Parietal lobe (tissue), 1 donor: Measurements from ENCODE around the gene CFAP157. TPM values are rescaled to one million over a fixed set of nuclear protein-coding genes. Genes with fewer than 3 reads are reported as not detected.

Experiments used
- total RNA-seq: library from RNA; depleted of rRNA; stranded (reverse); fragments of >200 nt; gene quantifications from one replicate; pipeline ENCODE4 v1.2.3, GENCODE V29; 2014

The CFAP157 gene
- total RNA-seq, result 0.94 TPM

DNA sequence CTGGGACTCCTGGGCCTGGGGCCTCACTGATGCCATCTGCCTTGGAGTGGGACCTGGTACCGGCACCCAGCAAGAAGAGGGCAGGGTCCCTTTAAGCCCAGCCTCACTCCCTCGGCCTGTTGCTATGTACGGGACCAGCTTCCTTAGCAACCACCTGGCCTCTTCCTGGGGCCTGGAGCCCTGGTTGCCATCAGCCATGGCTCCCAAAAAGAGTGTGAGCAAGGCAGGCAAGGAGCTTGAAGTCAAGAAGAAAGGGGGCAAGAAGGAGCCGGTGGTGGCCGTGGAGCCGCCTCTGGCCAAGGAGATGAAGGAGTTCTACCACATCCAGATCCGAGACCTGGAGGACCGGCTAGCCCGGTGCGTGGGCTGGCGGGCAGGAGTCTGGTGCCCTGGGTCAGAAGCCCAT is at the start of gene CFAP157:
TSS of gene CFAP157 (plus strand) at position 153 of the 406 bp plus-strand sequence. CDS start at position 197, 44 bp downstream.

DNA sequence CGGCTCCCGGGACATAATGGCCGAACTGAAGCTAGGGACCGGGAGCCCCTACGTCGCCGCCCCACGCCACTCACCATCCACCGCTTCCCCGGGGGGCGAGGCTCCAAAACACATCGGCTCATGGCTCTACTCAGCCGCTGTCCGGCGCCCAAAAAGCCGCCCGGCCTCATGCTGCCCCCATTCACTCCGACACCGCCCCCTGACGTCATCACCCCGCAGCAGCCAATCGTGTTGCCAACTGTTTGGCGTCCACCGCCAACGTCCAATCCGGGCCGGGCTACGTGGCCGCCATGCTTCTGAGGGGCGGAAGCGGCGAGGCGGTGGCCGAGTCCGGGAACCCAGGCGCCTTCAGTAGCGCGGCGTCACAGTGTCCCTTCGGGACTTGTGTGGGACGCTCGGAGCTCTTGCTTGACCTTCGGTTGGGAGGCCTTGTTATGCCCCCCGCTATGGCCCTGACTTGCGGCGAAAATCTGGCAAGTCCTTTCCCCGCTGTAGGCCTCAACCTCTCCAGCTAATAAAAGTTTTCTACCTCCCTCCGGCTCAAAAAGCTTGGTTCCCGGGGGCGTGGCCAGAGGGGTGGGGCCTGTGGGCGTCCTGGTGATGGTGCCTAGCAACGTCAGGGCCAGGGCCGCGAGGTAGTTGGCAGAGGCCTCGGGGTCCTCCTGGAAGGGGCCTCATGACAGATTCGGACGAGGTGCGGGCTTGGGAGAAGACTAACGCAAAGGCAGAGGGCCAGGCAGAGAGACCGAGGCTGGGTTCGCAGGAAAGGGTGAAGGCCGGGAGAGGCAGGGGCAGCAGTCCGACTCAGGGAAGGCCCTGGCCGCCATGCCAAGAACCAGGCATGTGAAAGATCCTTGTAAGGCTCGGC is 8.9 kb downstream of the CFAP157 start, which contains the start of the genes PTRH1 and TTC16:
TSS of gene PTRH1 (minus strand) at position 194 of the 868 bp plus-strand sequence. CDS start at position 170, 24 bp downstream.
TSS of gene TTC16 (plus strand) at position 610 of the 868 bp plus-strand sequence. CDS start at position 677, 67 bp downstream.

DNA sequence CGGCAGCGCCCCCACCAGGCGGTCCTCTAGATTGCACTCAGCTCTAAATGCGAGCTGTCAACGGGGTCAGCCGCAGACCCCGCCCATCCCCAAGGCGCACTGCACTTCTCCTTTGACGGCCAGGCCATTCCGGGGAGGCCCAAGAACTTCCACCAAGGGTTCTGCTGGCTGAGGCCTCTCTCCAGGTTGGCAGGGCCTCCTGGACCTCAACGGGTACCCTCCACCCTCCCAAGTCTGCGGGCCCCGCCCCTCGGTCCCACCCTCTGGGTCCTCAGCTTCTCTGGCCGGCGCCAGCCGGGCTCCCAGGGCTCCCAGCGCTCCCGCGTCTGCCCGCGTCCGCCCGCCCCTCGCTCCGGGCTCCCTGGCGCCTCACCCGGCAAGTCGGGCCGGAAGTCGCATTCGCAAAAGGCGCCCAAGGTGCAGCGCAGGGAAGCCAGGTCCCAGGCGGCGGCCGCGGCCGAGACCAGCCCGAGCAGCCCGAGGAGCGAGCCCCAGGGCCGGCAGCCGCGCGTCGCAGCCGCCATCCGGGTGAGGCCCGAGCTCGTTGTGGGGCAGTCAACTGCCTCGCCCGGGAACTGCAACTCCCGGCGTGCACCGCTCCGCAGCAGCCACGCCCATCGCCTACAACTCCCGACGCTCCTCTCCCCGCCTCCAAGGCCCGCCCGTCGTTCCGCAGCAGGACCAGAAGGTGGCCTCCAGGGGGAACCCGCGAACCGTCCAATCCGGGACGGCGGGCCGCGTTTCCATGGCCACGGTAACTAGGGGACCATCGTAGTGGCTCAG is 28.1 kb downstream of the CFAP157 start, which contains the start of gene TOR2A:
TSS of gene TOR2A (minus strand) at position 548 of the 783 bp plus-strand sequence. CDS start at position 524, 24 bp downstream.

Other genes with a start within 250 kb of the CFAP157 start
- 165 TPM for gene STXBP1, start 94.7 kb upstream of the CFAP157 start, total RNA-seq
- gene PTRH1, start 8.7 kb downstream of the CFAP157 start, total RNA-seq, result 6.9 TPM
- not detected for gene TTC16, start 9.1 kb downstream of the CFAP157 start, total RNA-seq
- gene TOR2A, start 28.3 kb downstream of the CFAP157 start, total RNA-seq, result 11.3 TPM
- 11.3 TPM for gene SH2D3C, start 71.7 kb downstream of the CFAP157 start, total RNA-seq
- gene CDK9, start 79.0 kb downstream of the CFAP157 start, total RNA-seq, result 66.7 TPM
- 31.0 TPM for gene FPGS, start 95.9 kb downstream of the CFAP157 start, total RNA-seq
- gene ENG, start 147.7 kb downstream of the CFAP157 start, total RNA-seq, result 1.9 TPM
- gene AK1, start 170.7 kb downstream of the CFAP157 start, total RNA-seq, result 22.5 TPM
- gene ST6GALNAC6, start 192.6 kb downstream of the CFAP157 start, total RNA-seq, result 31.6 TPM
- gene ST6GALNAC4, start 210.1 kb downstream of the CFAP157 start, total RNA-seq, result 10.0 TPM
- 3.4 TPM for gene PIP5KL1, start 223.8 kb downstream of the CFAP157 start, total RNA-seq
- 13.5 TPM for gene DPM2, start 230.9 kb downstream of the CFAP157 start, total RNA-seq